Upper lobe of left lung (tissue), 6 donors: ENCODE measurements around the gene SYNGAP1. TPM values are rescaled to one million over a fixed set of nuclear protein-coding genes. Genes with fewer than 3 reads are reported as not detected.

Experiments
- ATAC-seq, 2 donors: fragments of 200-7000 bp; cut with Tn5 transposase; one replicate each; pipeline ENCODE4 v1.9.1; 2022; ENCODE audit warnings: mild to moderate bottlenecking in 2 of 2, moderate library complexity in 2 of 2; ENCODE audit not compliant: low FRiP score in 2 of 2
- DNase-seq, 2 donors: peaks; one replicate each; pipeline ENCODE4 v3.0.0-alpha.2; 2019 to 2020
- H3K27ac ChIP-seq, 4 donors: fragments of 200-600 bp; sonication (generic); one replicate each; pipeline ENCODE4 v1.5.1; 2016 to 2019
- H3K27me3 ChIP-seq, 4 donors: fragments of 200-600 bp; sonication (generic); one replicate each; pipeline ENCODE4 v1.5.1; 2017 to 2019
- H3K36me3 ChIP-seq, 4 donors: fragments of 200-600 bp; sonication (generic); one replicate each; pipeline ENCODE4 v1.5.1; 2016 to 2019
- H3K4me1 ChIP-seq, 4 donors: fragments of 200-600 bp; sonication (generic); one replicate each; pipeline ENCODE4 v1.5.1; 2018 to 2019
- H3K4me3 ChIP-seq, 4 donors: fragments of 200-600 bp; sonication (generic); one replicate each; pipeline ENCODE4 v1.5.1; 2017 to 2019; ENCODE audit warnings: mild to moderate bottlenecking in 2 of 4, moderate library complexity in 1 of 4
- H3K9me3 ChIP-seq, 4 donors: fragments of 200-600 bp; sonication (generic); one replicate each; pipeline ENCODE4 v1.5.1; 2018 to 2019
- CTCF ChIP-seq, 6 experiments: fragments of 450-650 bp in 4 of 6; fragments of 200-600 bp in 2 of 6; sonication (generic) in 2 of 6; IDR thresholded peaks; one replicate each; pipeline ENCODE4 v1.5.1; 2016 to 2019; ENCODE audit warnings: antibody characterized with exemption in 6 of 6
- EP300 ChIP-seq, 4 donors: sonication (generic); formaldehyde crosslinking; IDR thresholded peaks; one replicate each; pipeline ENCODE4 v1.5.1; 2017; ENCODE audit warnings: antibody characterized with exemption in 4 of 4, control low read depth in 2 of 4
- POLR2A ChIP-seq, 4 donors: fragments of 450-650 bp; IDR thresholded peaks; one replicate each; pipeline ENCODE4 v1.5.1; 2016 to 2017; ENCODE audit warnings: antibody characterized with exemption in 4 of 4, mild to moderate bottlenecking in 2 of 4
- POLR2AphosphoS5 ChIP-seq, 2 donors: sonication (generic); formaldehyde crosslinking; IDR thresholded peaks; one replicate each; pipeline ENCODE4 v1.5.1; 2017; ENCODE audit warnings: antibody characterized with exemption in 2 of 2
- WGBS, 2 donors: methylation state at CpG; one replicate each; pipeline ENCODE4 v1.1.5; 2017 to 2018; 5-methylcytosine and 5-hydroxymethylcytosine counted together
- total RNA-seq, 6 donors: library from RNA; depleted of rRNA in 4 of 6; stranded (reverse); fragments of >200 nt in 4 of 6; gene quantifications; one replicate each; pipeline versions ENCODE4 v1.1.0 to v1.2.1, GENCODE V29; 2016 to 2021
- donor health status: DM: no; HTN: no; CAD: no; lungs with moderate emphysema.
- donor health status: DM: no; HTN: yes; CAD: no; lungs with severe emphysema.

SYNGAP1 gene
- total RNA-seq, 6 donors from 2014 or later: 8.2 to 57.6 (median 19.5) TPM

- ATAC-seq (no peak), DNase-seq (no peak)
- TF ChIP-seq CTCF (IDR thresholded peaks at IDR 0.05): no peak
- no peak for TF ChIP-seq POLR2A (IDR thresholded peaks at IDR 0.05)
- no peak for TF ChIP-seq POLR2AphosphoS5 (IDR thresholded peaks at IDR 0.05)
- TF ChIP-seq EP300 (IDR thresholded peaks at IDR 0.05): no peak
- Histone ChIP-seq H3K36me3 (peaks cover 0 to 36% (median 6%) of the 10 kb centered on the region in 4 donors), H3K27ac (peak overlapping the region in 2 of 4 donors; percentile 4 to 18), H3K4me1 (peaks cover 17 to 25% (median 20%) of the 10 kb centered on the region in 4 donors), H3K9me3 (no peaks in the 10 kb centered on the region), H3K27me3 (no peaks in the 10 kb centered on the region), H3K4me3 (no peak overlapping the region)
- WGBS, 2 donors: 59 to 66% methylated on average over 3 of the region's 3 CpGs
Observed at GRCh38 chr6:33450434-33450833, 30.6 kb downstream of the SYNGAP1 start.

GRCh38 chr6:33451606-33452005 lies 31.7 kb downstream of the SYNGAP1 start:
- H3K4me3 ChIP-seq: no peak overlapping the region
- WGBS, 2 donors: 93 to 97% methylated on average over 15 of the region's 15 CpGs
- DNase-seq (no peak), ATAC-seq (no peak)
- H3K36me3 ChIP-seq: peaks cover 0 to 36% (median 4%) of the 10 kb centered on the region in 4 donors
- no peaks in the 10 kb centered on the region for H3K9me3 ChIP-seq
- H3K27ac ChIP-seq: peak overlapping the region in 1 of 4 donors; percentile 18
- TF ChIP-seq POLR2A (IDR thresholded peaks at IDR 0.05) (no peak), EP300 (IDR thresholded peaks at IDR 0.05) (no peak), POLR2AphosphoS5 (IDR thresholded peaks at IDR 0.05) (no peak), CTCF (IDR thresholded peaks at IDR 0.05) (no peak)
- peaks cover 17 to 31% (median 21%) of the 10 kb centered on the region in 4 donors for H3K4me1 ChIP-seq
- no peaks in the 10 kb centered on the region for H3K27me3 ChIP-seq

GRCh38 chr6:33452496-33452895 lies 32.6 kb downstream of the SYNGAP1 start:
- Histone ChIP-seq H3K27ac (peak overlapping the region in 1 of 4 donors; percentile 49), H3K4me3 (no peak overlapping the region), H3K27me3 (no peaks in the 10 kb centered on the region), H3K9me3 (no peaks in the 10 kb centered on the region), H3K4me1 (peaks cover 17 to 31% (median 21%) of the 10 kb centered on the region in 4 donors), H3K36me3 (peaks cover 0 to 27% (median 2%) of the 10 kb centered on the region in 4 donors)
- 86% methylated on average over 4 of the region's 4 CpGs; no CpG with 5 or more reads in 1 of the 2 donors for WGBS, 2 donors
- no peak for TF ChIP-seq EP300 (IDR thresholded peaks at IDR 0.05)
- TF ChIP-seq POLR2A (IDR thresholded peaks at IDR 0.05): no peak
- TF ChIP-seq POLR2AphosphoS5 (IDR thresholded peaks at IDR 0.05): no peak
- no peak for TF ChIP-seq CTCF (IDR thresholded peaks at IDR 0.05)
- DNase-seq: no peak
- no peak for ATAC-seq

GRCh38 chr6:33453393-33454008 lies 33.6 kb downstream of the SYNGAP1 start:
- TF ChIP-seq POLR2A (IDR thresholded peaks at IDR 0.05): no peak
- no peak for TF ChIP-seq CTCF (IDR thresholded peaks at IDR 0.05)
- TF ChIP-seq POLR2AphosphoS5 (IDR thresholded peaks at IDR 0.05): no peak
- no peak for TF ChIP-seq EP300 (IDR thresholded peaks at IDR 0.05)
- H3K36me3 ChIP-seq: peaks cover 0 to 17% (median 2%) of the 10 kb centered on the region in 4 donors
- peak overlapping the region; percentile 70 to 91 (median 81) for H3K27ac ChIP-seq
- no peaks in the 10 kb centered on the region for H3K27me3 ChIP-seq
- peak overlapping the region; percentile 74 to 90 (median 80) for H3K4me3 ChIP-seq
- DNase-seq (no peak), ATAC-seq (no peak)
- peaks cover 17 to 31% (median 21%) of the 10 kb centered on the region in 4 donors for H3K4me1 ChIP-seq
- H3K9me3 ChIP-seq: no peaks in the 10 kb centered on the region
- WGBS, 2 donors: 1% methylated on average over 12 of the region's 12 CpGs
